Epithelial cell of esophagus (primary cell): ENCODE results near the gene NADSYN1.
"Not testable (repeated sequence)": the region's sequence is repeated elsewhere in the genome, so short reads cannot be mapped to it uniquely, and the experiment has no call there.

ENCODE experiments used
- DNase-seq: peaks from one replicate; pipeline ENCODE4 v3.0.0; 2010; ENCODE audit warnings: low read depth
- H3K4me3 ChIP-seq: 2 replicates; pipeline ENCODE4 v1.5.1; 2011; ENCODE audit warnings: mild to moderate bottlenecking, low read length, control low read depth
- TF ChIP-seq, protein P1 (sequence below): IDR thresholded peaks from 2 replicates; pipeline ENCODE4 v1.5.1; 2011; ENCODE audit warnings: low read depth, mild to moderate bottlenecking, low read length, control low read depth, inconsistent platforms; ENCODE audit not compliant: insufficient read depth; ENCODE audit errors: missing control alignments

The NADSYN1 gene

DNA sequence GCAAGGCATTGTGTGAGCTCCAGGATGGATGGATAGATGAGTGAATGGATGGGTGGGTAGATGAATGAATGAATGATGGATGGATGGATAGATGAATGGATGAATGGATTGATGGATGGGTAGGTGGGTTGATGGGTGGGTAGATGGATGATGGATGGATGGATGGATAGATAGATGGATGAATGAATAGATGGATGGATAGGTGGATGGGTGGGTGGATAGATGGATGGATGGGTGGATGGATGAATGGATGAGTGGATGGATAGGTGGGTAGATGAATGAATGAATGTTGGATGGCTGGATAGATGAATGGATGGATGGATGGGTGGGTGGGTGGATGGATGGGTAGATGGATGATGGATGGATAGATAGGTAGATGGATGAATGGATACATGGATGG is 38.4 kb upstream of the NADSYN1 start:
- H3K4me3 ChIP-seq, result no peak overlapping the region
- no peak for DNase-seq
- TF ChIP-seq, protein P1, sequence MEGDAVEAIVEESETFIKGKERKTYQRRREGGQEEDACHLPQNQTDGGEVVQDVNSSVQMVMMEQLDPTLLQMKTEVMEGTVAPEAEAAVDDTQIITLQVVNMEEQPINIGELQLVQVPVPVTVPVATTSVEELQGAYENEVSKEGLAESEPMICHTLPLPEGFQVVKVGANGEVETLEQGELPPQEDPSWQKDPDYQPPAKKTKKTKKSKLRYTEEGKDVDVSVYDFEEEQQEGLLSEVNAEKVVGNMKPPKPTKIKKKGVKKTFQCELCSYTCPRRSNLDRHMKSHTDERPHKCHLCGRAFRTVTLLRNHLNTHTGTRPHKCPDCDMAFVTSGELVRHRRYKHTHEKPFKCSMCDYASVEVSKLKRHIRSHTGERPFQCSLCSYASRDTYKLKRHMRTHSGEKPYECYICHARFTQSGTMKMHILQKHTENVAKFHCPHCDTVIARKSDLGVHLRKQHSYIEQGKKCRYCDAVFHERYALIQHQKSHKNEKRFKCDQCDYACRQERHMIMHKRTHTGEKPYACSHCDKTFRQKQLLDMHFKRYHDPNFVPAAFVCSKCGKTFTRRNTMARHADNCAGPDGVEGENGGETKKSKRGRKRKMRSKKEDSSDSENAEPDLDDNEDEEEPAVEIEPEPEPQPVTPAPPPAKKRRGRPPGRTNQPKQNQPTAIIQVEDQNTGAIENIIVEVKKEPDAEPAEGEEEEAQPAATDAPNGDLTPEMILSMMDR, result no peak

DNA sequence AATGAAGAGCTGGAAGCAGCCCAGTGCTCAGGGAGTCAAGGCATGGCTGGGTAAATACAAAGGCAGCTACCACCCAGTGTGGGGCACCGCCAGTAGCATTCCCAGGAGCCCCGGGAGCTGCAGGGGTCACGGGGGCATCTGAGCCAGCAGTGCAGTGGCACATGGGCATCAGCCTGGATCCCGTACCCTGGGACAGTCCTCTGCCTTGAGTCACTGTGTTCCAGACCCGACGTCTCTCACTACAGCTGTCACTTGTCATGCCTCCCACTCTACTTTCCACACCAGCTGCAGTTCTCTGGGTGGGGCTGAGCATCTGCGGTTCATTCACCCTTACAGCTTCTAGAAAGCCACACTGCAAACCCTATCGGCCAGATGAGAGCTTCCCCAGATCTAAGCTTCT is 34.4 kb upstream of the NADSYN1 start:
- DNase-seq, result no peak
- TF ChIP-seq, protein P1, result no peak
- no peak overlapping the region for H3K4me3 ChIP-seq

DNA sequence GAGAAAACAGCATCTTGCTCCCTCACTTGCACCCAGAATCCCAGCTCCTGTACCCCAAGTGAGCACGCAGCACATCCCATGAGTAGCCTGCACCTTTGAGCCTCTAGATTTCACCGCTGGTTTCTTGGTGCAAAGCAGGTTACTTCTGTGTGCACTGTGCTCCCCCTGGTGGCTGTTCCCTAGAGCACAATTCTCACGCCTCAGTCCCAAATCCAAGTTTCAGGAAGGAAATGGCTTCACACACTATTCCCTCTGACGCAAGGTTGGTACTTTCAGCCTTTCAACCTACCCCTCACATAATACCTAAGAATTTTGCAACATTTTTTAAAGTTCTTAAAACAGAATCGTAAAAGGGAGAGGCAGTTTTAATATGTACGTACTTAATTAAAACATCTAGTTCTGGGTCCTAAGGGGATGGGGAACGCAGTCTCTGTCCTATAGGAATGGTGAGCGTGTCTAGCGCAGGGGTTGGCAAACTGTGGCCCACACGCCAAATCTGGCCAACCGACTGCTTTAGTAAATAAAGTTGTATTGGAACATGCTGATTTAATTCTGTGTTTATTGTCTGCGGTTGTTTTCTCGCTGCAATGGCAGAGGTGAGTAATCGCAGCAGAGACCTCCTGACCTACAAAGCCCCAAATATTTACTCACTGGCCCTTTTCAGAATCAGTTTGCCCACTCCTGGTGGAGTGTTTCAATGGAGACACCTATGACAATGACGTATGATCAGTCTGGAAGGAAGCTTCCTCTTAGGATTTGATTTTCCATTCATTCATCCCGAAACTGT is 32.4 kb upstream of the NADSYN1 start:
- TF ChIP-seq, protein P1, result peak; percentile 67
- DNase-seq, result peak; percentile 64
- H3K4me3 ChIP-seq, result no peak overlapping the region

- TF ChIP-seq, protein P1, result no peak
- H3K4me3 ChIP-seq, result no peak overlapping the region
- no peak for DNase-seq
Measured at GRCh38 chr11:71421392-71421950, 31.5 kb upstream of the NADSYN1 start.

DNA sequence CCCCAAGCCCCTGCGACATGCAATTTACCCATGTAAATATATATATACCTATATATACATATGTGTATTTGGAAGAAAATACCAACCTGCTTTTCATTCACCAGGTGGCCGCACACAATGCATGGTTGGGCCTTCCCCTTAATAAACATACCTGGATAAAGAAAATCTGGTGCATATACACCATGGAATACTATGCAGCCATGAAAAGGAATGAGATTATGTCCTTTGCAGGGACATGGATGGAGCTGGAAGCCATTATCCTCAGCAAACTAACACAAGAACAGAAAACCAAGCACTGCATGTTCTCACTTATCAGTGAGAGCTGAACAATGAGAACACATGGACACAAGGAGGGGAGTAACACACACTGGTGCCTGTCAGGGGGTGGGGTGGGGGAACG is 30.7 kb upstream of the NADSYN1 start:
- not testable (repeated sequence) for H3K4me3 ChIP-seq, DNase-seq

- no peak overlapping the region for H3K4me3 ChIP-seq
- TF ChIP-seq, protein P1, result no peak
- no peak for DNase-seq
Measured at GRCh38 chr11:71423181-71423790, 29.7 kb upstream of the NADSYN1 start.

- H3K4me3 ChIP-seq, result no peak overlapping the region
- TF ChIP-seq, protein P1, result no peak
- no peak for DNase-seq
Measured at GRCh38 chr11:71425409-71425808, 27.6 kb upstream of the NADSYN1 start.
